PFSK-1 (cell line): ENCODE data around the gene CGB1.

Experiments
- POLR2AphosphoS5 ChIP-seq: IDR thresholded peaks from 2 replicates; pipeline ENCODE4 v1.6.1; 2012; ENCODE audit warnings: low read depth, mild to moderate bottlenecking, control low read depth, low read length, moderate library complexity
- REST ChIP-seq, 2 experiments: IDR thresholded peaks; 2 replicates each; pipeline versions ENCODE4 v1.6.1 to v1.8.0; 2011 to 2012; ENCODE audit warnings: low read depth in 2 of 2, low read length in 2 of 2, control low read depth in 1 of 2, inconsistent platforms in 1 of 2, mild to moderate bottlenecking in 1 of 2, moderate library complexity in 1 of 2; ENCODE audit not compliant: insufficient read depth in 1 of 2

- TF ChIP-seq POLR2AphosphoS5 (no peak), REST (IDR thresholded peaks at IDR 0.05; ENCODE audit: insufficient read depth in 1 of 2, low read depth in 2 of 2, low read length in 2 of 2) (no peak)
Observed at GRCh38 chr19:49073514-49074378, 37.1 kb upstream of the CGB1 start.
